ENCODE data around the gene PECR.

DNA sequence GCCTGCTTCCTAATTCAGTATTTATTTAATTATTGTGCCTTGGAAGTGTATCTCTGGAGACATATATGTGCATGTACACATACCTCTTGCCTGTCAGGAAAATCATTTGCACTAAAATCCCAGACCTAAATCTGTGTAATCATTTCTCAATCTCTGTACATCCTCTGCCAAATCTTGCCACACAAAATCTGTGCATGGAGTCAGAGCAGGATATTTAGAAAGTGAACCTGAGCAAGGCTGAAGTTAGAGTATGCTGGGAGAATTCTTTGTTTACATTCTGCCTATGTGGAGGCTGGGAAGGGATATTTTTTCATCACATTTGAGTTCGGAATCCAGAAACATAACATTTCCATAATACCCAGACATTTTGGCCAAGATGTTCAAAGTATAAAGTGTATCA is 36.9 kb upstream of the PECR start:
- no peak for TF ChIP-seq YY1 (IDR thresholded peaks at IDR 0.05; ENCODE audit: low read depth)
- no peak for TF ChIP-seq TEAD4 (IDR thresholded peaks at IDR 0.05)
- TF ChIP-seq TAF1 (IDR thresholded peaks at IDR 0.05; ENCODE audit: low read depth), result no peak
- TF ChIP-seq, protein P1, sequence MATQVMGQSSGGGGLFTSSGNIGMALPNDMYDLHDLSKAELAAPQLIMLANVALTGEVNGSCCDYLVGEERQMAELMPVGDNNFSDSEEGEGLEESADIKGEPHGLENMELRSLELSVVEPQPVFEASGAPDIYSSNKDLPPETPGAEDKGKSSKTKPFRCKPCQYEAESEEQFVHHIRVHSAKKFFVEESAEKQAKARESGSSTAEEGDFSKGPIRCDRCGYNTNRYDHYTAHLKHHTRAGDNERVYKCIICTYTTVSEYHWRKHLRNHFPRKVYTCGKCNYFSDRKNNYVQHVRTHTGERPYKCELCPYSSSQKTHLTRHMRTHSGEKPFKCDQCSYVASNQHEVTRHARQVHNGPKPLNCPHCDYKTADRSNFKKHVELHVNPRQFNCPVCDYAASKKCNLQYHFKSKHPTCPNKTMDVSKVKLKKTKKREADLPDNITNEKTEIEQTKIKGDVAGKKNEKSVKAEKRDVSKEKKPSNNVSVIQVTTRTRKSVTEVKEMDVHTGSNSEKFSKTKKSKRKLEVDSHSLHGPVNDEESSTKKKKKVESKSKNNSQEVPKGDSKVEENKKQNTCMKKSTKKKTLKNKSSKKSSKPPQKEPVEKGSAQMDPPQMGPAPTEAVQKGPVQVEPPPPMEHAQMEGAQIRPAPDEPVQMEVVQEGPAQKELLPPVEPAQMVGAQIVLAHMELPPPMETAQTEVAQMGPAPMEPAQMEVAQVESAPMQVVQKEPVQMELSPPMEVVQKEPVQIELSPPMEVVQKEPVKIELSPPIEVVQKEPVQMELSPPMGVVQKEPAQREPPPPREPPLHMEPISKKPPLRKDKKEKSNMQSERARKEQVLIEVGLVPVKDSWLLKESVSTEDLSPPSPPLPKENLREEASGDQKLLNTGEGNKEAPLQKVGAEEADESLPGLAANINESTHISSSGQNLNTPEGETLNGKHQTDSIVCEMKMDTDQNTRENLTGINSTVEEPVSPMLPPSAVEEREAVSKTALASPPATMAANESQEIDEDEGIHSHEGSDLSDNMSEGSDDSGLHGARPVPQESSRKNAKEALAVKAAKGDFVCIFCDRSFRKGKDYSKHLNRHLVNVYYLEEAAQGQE (IDR thresholded peaks at IDR 0.05; ENCODE audit: low read depth), result no peak
- TF ChIP-seq EP300 (IDR thresholded peaks at IDR 0.05; ENCODE audit: borderline replicate concordance), result no peak
- no peak for TF ChIP-seq NFIC (IDR thresholded peaks at IDR 0.05)
- no peak for TF ChIP-seq CEBPB (IDR thresholded peaks at IDR 0.05)
- TF ChIP-seq, protein P2, sequence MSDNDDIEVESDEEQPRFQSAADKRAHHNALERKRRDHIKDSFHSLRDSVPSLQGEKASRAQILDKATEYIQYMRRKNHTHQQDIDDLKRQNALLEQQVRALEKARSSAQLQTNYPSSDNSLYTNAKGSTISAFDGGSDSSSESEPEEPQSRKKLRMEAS (IDR thresholded peaks at IDR 0.05), result no peak
- TF ChIP-seq FOXM1 (IDR thresholded peaks at IDR 0.05; ENCODE audit: borderline replicate concordance, low read depth), result no peak
- TF ChIP-seq CREB1 (IDR thresholded peaks at IDR 0.05; ENCODE audit: low read depth), result no peak

Measured in Ishikawa (cell line).